HG03432 (cell line): ENCODE results near the gene DDX39A.
"Not testable (repeated sequence)": the region's sequence is repeated elsewhere in the genome, so short reads cannot be mapped to it uniquely, and the experiment has no call there.

ENCODE experiments used
- ATAC-seq: cut with Tn5 transposase; IDR thresholded peaks from one replicate; pipeline ENCODE4 v1.9.1; 2021; ENCODE audit warnings: mild to moderate bottlenecking, moderate library complexity; ENCODE audit not compliant: unreplicated experiment

The DDX39A gene

DNA sequence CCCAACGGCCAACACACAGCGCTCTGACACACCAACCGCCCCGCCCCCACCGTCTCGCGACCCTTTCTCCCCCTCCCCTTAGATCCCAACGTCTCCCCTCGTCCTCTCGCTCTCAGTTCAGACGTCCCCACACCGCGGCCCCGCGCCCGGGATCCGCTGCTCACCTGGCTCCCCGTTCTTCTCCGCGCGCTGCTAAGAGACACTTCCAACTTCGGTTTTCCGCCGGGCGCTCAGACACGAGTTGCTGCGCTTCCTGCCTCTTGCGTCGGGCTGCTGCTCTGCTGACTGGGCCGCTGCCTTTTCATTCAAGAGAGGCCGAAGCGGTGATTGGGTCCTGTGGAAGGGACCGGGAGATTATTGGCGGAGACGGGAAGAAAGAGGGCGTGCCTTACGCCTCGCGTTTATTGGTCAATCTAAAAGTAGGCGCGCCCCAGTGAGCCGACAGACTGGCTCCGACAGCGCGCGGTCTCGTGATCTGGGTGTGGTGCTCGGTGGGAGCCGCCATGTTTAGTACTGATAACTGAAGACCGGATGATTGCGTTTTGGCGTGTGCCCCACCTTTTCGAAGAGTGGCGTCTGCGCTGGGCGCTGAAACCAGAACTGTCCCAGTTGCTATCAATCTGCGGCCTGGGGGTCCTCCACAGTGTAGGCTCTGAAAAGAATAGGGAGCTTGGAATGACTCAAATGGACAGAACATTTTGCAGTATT, at the start of gene DDX39A:
Gene DDX39A, minus strand, starts transcription at position 236 of the 708 bp plus-strand sequence. CDS start 6,121 bp downstream, outside the sequence.
- peak; percentile 84 for ATAC-seq

DNA sequence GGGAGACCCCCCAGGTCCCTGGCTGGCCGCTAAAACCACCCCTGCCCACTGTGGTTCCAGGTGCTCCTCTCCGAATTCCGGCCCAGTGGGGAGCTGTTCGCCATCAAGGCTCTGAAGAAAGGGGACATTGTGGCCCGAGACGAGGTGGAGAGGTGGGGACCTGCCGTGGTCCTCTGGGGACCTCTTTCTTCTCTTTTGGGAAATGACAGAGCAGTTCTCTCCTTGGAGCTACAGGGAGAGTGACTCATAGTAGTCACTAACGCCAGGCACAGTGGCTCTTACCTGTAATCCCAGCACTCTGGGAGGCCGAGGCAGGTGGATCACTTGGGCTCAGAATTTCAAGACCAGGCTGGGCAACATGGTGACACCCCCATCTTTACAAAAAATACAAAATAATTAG, 48.7 kb upstream of the DDX39A start:
- ATAC-seq, result no peak

DNA sequence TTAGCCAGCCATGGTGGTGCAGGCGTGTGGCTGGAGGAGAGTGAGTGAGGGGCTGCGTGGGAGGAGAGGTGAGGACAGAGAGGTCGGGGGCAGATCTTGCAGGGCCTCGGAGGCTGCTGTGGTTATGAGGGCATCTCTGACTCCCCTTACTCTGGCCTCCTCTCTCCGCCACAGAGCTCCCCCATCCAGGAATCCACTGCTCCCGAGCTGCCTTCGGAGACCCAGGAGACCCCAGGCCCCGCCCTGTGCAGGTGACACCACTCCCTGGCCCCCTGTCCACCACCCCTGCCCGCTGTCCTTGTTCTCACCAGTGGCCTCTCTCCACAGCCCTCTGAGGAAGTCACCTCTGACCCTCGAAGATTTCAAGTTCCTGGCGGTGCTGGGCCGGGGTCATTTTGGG, 48.2 kb upstream of the DDX39A start:
- no peak for ATAC-seq

DNA sequence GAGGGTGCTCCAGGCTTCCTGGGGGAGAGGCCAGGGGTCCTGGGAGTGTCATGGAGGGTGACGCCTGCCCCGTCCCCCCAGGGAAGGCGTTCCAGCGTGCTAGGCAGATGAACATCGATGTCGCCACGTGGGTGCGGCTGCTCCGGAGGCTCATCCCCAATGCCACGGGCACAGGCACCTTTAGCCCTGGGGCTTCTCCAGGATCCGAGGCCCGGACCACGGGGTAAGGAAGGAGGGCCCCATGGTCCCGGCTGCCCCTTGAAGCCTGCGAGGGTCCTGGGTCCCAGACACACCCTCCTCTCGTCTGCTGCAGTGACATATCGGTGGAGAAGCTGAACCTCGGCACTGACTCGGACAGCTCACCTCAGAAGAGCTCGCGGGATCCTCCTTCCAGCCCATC, 44.6 kb upstream of the DDX39A start:
- no peak for ATAC-seq

DNA sequence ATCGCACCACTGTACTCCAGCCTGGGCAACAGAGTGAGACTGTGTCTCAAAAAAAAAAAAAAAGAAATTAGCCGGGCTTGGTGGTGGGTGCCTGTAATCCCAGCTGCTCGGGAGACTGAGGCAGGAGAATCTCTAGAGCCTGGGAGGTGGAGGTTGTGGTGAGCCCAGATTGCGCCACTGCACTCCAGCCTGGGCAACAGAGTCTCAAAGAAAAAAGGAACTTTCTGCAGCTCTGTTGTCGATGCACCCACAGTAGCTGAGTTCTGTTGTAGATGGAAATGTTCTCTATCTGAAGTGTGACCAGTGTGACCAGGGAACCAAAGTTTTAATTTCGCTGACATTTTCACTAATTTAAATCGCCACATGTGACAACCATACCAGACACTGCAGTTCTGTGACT, 43.3 kb upstream of the DDX39A start:
- ATAC-seq, result not testable (repeated sequence)

DNA sequence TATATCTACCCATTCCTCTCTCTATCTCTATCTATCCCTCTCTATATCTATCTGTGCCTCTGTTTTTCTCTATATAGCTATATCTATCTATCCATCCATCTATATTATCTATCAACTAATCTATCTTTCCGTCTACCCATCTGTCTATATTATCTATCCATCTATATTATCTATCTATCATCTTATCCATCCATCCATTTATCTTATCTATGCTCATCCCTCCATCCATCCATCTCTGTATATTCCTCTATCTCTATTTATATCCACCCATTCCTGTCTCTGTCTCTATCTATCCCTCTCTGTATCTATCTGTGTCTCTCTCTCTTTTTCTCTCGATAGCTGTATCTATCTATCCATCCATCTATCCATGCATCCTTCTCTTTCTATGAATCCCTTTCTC, 41.8 kb upstream of the DDX39A start:
- no peak for ATAC-seq

DNA sequence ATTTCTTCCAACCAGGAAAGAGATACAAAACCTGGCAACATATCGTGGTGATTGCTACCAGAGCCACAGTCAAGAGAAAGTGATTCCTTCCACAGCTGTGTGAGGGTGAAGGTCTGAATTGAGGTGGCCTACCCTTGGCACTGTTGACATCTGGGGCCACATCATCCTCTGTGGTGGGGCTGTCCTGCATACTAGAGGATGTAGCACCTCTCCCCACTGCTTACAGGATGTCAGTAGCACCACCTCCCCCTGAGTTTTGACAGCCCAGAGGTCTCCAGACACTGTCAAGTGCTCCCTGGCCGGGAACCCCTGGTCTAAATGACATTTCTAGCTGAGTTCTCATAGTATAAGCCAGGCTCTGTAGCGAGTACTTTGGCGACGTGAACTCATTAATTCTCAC, 40.6 kb upstream of the DDX39A start:
- ATAC-seq, result no peak

DNA sequence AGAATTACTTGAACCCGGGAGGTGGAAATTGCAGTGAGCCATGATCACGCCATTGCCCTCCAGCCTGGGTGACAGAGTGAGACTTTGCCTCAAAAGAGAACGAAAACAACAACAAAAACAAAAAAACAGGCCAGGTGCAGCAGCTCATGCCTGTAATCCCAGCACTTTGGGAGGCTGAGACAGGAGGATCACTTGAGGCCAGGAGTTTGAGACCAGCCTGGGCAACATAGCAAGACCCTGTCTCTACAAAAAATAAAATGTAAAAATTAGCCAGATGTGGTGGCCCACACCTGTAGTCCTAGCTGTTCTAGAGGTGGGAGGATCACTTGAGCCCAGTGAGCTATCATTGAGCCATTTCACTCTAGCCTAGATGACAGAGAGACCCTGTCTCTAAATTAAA, 33.2 kb upstream of the DDX39A start:
- not testable (repeated sequence) for ATAC-seq

DNA sequence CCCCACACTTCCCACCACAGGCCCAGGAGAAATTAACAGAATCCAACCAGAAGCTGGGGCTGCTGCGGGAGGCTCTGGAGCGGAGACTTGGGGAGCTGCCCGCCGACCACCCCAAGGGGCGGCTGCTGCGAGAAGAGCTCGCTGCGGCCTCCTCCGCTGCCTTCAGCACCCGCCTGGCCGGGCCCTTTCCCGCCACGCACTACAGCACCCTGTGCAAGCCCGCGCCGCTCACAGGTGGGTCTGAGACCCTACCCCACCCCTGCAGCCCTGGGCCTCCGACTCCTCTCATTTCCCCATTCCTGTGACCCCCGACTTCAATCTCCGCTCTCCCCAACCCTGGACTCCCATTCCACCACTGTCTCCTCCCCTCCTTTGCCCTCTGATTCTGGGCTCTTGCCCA, 31.7 kb upstream of the DDX39A start:
- ATAC-seq, result no peak

DNA sequence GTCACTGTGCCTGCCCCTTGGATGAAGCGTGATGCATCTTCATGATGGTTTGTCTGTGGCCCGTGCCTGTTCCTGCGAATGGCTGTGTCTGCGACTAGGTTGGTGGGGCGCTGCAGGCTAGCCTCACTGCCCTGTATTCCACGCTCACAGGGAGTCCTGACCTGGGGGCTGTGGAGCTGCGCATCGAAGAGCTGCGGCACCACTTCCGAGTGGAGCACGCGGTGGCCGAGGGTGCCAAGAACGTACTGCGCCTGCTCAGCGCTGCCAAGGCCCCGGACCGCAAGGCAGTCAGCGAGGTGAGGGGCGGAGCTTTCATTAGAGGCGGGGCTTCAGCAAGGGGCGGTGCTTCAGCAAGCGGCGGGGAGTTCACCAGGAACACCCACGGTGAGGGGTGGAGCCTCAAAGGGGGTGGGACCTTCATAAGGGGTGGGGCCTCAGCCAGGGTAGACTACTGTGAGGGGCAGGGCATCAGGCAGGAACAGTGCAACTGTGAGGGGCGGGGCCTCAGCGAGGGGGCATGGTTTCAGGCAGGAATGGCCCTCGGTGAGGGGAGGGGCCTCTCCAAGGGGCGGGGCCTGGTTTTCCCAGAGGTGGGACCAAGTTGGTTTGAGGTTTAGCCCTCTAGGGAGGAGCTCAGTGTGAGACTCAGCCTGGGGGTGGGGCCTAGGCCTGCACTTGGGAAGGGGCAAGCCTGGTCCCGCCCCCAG, 31.2 kb upstream of the DDX39A start:
- no peak for ATAC-seq

DNA sequence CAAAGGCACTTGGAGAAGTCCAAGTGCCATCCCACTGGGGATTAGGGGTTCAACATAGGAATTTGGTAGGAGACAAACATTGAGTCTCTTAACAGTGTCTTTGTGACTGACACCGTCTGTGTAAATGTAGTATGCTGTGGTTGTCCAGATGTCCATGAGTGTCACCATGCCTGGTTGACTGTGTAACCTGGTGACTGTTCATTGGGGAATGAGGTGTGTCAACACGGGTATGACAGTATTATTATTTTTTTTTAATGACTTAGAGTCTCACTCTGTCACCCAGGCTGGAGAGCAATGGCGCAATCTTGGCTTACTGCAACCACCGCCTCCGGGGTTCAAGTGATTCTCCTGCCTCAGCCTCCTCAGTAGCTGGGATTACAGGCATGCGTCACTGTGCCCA, 30.2 kb upstream of the DDX39A start:
- ATAC-seq, result no peak

DNA sequence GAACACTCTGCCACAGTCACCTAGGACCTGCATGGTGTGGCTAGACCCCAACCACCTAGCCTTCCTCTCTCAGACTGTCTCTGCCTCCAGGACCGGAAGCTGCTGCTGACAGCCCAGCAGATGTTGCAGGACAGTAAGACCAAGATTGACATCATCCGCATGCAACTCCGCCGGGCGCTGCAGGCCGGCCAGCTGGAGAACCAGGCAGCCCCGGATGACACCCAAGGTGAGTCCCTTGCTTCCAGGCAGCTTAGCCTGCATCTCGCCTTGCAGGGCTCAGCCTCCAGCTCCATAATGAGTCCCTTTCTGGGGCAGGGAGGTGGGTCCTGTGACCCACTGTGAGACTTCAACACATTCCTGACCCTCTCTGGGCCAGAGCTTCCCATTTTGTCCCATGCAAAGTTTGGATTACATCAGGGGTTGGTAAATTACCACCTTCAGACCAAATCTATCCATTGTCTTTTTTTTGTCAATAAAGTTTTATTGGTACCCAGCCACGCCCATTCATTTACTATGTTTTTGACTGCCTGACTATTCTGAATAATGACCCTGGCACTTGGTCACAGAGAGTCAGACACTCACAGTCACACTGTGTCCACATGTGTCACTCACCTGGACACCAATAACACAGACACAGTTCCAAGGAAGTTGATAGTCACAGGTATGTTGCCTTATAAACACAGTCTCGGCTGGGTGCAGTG, 27.3 kb upstream of the DDX39A start:
- no peak for ATAC-seq

DNA sequence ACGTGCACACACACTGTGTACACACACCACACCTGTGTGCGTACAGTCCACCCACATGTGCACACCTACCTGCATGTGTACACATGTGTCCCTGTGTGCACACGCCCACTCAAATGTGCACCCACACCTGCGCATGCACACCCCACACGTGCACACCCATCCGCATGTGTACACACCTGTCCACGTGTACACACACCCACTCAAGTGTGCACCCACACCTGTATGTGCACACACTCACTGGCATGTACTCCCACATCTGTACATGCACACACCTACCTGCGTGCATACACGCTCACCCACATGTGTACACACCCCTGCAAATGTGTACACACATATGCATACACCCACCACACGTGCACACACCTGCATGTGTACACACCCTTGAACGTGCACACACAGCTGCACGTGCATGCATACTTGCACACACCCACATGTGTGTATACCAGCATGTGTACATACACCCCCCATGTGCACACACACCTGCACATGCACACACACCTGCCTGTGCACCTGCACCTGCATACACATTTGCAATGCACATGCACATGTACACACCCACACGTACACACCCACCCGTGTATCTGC, 24.6 kb upstream of the DDX39A start:
- no peak for ATAC-seq

DNA sequence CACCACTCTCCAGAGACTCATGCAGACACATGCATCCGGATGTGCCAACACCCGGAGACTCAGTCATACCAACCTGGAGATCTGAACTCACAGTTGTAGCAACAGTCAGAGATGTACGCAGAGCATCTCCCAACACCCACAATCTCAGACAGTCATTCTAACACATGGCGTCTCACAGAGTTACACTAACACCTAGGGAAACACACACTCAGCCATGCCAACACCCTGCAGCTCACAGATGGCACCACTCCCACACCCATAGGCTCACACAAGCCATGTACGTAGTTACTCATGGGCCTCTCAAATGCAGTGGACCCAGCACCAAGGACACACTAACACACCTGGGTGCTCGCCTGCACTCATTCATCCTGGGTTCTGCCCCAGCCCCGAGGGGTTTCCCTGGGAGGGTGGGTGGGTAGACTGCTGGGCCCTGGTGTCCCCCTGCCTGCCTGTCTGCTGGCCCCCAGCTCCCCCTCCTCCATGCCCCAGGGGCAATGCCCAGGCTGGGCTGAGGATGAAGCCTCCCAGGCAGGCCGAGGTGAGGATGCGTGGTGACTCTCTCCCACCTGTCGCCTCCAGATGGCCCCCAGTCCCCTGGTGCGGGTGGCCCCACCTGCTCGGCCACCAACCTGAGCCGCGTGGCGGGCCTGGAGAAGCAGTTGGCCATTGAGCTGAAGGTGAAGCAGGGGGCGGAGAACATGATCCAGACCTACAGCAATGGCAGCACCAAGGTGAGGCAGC, 23.9 kb upstream of the DDX39A start:
- no peak for ATAC-seq

DNA sequence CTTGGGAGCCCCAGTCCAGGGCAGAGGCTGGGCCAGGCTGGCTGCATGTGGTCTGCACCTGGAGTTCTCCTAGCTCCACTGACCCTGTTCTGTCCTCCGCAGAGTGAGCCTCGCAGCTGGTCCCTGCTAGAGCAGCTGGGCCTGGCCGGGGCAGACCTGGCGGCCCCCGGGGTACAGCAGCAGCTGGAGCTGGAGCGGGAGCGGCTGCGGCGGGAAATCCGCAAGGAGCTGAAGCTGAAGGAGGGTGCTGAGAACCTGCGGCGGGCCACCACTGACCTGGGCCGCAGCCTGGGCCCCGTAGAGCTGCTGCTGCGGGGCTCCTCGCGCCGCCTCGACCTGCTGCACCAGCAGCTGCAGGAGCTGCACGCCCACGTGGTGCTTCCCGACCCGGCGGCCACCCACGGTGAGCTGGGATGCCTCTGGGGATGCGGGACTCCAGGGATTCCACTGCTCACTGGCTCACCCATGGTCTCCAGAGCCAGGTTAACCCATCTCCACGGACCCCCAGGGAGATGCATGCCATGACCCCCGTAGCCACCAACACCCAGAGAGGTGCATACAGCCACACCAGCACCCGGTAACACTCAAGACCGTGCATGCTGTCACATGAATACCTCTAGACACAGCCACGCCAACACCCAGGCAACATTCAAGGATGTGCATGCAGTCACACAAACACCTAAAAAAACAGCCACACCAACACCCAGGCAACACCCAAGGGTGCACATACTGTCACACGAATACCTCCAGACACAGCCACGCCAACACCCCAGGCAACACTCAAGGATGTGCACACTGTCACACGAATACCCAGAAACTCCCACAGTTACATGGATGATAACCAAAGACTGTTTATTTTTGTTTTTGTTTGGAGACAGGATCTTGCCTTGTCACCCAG, 22.1 kb upstream of the DDX39A start:
- no peak for ATAC-seq

DNA sequence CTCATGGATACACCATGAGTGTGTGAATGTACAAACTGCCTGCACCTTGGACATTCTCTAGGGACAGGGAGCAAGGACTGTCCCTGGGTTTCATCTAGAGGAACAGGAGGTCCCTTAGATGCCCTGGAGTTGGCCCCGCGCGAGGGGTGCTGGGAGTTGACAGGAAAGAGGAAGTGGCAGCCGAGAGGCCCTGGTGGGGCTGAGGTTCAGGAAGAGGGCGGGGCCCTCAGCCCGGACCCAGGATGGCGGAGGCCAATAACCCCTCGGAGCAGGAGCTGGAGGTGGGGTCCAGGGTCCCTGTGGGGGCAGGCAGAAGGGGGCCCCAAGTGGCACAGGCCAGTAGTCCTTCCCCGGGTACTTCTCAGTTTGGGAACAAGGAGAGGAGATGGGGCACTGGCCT, 20.9 kb upstream of the DDX39A start:
- peak; percentile 82 for ATAC-seq

DNA sequence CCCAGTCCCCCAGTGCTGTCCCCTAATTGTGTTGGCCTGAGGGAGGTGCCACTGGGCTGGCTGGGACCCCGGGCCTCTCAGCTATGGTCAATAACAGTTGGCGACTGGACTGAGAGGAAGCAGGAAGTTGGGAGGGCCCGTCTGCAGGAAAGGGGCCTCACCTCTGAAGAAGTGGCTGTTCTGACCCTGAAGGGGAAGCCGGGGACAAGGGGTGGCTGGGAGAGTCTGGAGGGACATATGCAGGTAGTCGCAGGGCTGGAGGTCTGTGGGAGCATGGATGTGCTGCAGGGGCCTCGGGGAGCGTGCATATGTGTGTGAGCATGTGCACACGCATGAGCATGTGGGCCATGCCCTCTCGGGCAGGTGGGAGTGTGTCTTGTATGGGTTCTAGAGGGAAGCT, 19.9 kb upstream of the DDX39A start:
- ATAC-seq, result no peak

DNA sequence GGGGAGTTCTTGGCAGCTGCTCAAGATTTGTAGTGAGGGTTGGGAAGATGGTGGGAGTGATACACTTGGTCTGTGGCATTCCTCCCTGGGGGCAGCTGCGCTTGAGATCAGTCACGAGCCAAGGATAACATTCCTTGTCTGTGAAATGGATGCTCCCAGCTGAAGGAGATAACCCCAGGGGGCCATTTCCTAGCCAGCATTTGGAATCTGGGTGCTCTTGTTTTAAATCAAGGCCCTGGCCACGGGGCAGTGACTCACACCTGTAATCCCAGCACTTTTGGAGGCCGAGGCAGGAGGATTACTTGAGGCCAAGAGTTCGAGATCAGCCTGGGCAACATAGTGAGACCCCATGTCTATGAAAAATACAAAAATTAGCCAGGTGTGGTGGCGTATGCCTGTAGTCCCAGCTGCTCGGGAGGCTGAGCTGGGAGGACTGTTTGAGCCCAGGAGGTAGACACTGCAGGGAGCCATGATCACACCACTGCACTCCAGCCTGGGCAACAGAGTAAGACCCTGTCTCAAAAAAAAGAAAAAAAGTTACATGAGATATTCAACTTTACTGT, 18.5 kb upstream of the DDX39A start:
- no peak for ATAC-seq

DNA sequence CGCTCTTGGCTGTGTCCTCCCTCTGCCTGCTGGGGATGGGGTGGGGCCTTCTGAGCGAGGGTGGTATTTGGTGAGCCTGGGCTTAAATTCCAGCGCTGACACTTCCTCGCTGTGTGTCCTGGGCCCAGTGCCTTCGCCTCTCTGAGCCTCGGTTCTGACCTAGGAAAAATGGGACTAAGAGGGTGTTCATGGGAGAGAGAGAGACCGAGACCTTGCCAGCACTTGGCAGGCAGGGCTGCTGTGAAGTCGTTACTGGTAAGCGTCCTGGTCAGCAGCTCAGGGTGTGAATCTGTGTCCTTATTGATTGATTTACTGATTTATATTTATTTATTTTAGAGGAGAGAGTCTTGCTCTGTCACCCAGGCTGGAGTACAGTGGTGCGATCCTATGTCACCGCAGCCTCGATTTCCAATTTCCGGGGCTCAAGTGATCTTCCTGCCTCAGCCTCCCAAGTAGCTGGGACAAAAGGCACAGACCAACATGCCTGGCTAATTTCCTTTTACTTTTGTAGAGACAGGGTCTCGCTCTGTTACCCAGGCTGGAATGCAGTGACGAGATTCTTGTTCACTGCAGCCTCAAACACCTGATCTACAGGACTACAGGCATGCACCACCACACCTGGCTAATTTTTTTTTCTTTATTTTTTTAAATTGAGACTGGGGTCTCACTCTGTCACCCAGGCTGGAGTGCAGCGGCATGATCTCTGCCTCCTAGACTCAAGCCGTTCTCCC, 16.3 kb upstream of the DDX39A start:
- ATAC-seq, result no peak
